ENCODE results near the gene NUDT3.
"Not testable (repeated sequence)": the region's sequence is repeated elsewhere in the genome, so short reads cannot be mapped to it uniquely, and the experiment has no call there.

GRCh38 chr6:34269132-34269531, 123.3 kb downstream of the NUDT3 start:
- TF ChIP-seq, protein P1, sequence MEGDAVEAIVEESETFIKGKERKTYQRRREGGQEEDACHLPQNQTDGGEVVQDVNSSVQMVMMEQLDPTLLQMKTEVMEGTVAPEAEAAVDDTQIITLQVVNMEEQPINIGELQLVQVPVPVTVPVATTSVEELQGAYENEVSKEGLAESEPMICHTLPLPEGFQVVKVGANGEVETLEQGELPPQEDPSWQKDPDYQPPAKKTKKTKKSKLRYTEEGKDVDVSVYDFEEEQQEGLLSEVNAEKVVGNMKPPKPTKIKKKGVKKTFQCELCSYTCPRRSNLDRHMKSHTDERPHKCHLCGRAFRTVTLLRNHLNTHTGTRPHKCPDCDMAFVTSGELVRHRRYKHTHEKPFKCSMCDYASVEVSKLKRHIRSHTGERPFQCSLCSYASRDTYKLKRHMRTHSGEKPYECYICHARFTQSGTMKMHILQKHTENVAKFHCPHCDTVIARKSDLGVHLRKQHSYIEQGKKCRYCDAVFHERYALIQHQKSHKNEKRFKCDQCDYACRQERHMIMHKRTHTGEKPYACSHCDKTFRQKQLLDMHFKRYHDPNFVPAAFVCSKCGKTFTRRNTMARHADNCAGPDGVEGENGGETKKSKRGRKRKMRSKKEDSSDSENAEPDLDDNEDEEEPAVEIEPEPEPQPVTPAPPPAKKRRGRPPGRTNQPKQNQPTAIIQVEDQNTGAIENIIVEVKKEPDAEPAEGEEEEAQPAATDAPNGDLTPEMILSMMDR (IDR thresholded peaks at IDR 0.05), result not testable (repeated sequence)
- not testable (repeated sequence) for TF ChIP-seq POLR2A, EP300 (IDR thresholded peaks at IDR 0.05)
